Fibroblast of skin of right quadriceps (primary cell): Measurements from ENCODE around the gene CDR2.

Experiments used
- DNase-seq: peaks from one replicate; pipeline ENCODE4 v3.0.0-alpha.2; 2013

The CDR2 gene

GRCh38 chr16:22300427-22301071 lies 73.9 kb downstream of the CDR2 start:
- peak; percentile 39 for DNase-seq

GRCh38 chr16:22299036-22299435 lies 75.4 kb downstream of the CDR2 start:
- DNase-seq: no peak

GRCh38 chr16:22297871-22298733 lies 76.3 kb downstream of the CDR2 start:
- DNase-seq: peak; percentile 97

GRCh38 chr16:22297114-22297870 lies 77.1 kb downstream of the CDR2 start, which contains the start of gene POLR3E:
TSS of gene POLR3E (plus strand) at chr16:22297409. CDS start at chr16:22302969, 5,560 bp downstream.
- peak; percentile 98 for DNase-seq

GRCh38 chr16:22296225-22297113 lies 78.0 kb downstream of the CDR2 start:
- no peak for DNase-seq
